ENCODE data around the gene DEF6.
"Not testable (repeated sequence)": the region's sequence is repeated elsewhere in the genome, so short reads cannot be mapped to it uniquely, and the experiment has no call there.

DEF6 gene

GRCh38 chr6:35280903-35281302, 16.7 kb upstream of the DEF6 start:
- no peak for DNase-seq (ENCODE audit: low spot score)

GRCh38 chr6:35282472-35282871, 15.1 kb upstream of the DEF6 start:
- no peak for DNase-seq (ENCODE audit: low spot score)

GRCh38 chr6:35283361-35283760, 14.3 kb upstream of the DEF6 start:
- no peak for DNase-seq (ENCODE audit: low spot score)

- DNase-seq (ENCODE audit: low spot score): no peak
Measured at GRCh38 chr6:35287671-35288396, 9.8 kb upstream of the DEF6 start.

- no peak for DNase-seq (ENCODE audit: low spot score)
Measured at GRCh38 chr6:35288834-35289233, 8.8 kb upstream of the DEF6 start.

- DNase-seq (ENCODE audit: low spot score): no peak
Measured at GRCh38 chr6:35291491-35291890, 6.1 kb upstream of the DEF6 start.

GRCh38 chr6:35292494-35292893, 5.1 kb upstream of the DEF6 start:
- no peak for DNase-seq (ENCODE audit: low spot score)

- DNase-seq (ENCODE audit: low spot score): no peak
Measured at GRCh38 chr6:35293681-35294080, 3.9 kb upstream of the DEF6 start.

GRCh38 chr6:35294308-35294945, 3.2 kb upstream of the DEF6 start:
- no peak for DNase-seq (ENCODE audit: low spot score)

- DNase-seq (ENCODE audit: low spot score): no peak
Measured at GRCh38 chr6:35295036-35295435, 2.6 kb upstream of the DEF6 start.

GRCh38 chr6:35295521-35296315, 1.9 kb upstream of the DEF6 start:
- DNase-seq (ENCODE audit: low spot score): no peak

GRCh38 chr6:35296931-35297600, 552 bp upstream of the DEF6 start:
- DNase-seq (ENCODE audit: low spot score): no peak

- no peak for DNase-seq (ENCODE audit: low spot score)
Measured at GRCh38 chr6:35298625-35299140, 1.1 kb downstream of the DEF6 start.

- DNase-seq (ENCODE audit: low spot score): no peak
Measured at GRCh38 chr6:35299674-35300073, 2.1 kb downstream of the DEF6 start.

- no peak for DNase-seq (ENCODE audit: low spot score)
Measured at GRCh38 chr6:35300848-35301247, 3.2 kb downstream of the DEF6 start.

GRCh38 chr6:35302604-35303241, 5.1 kb downstream of the DEF6 start:
- DNase-seq (ENCODE audit: low spot score): no peak

- no peak for DNase-seq (ENCODE audit: low spot score)
Measured at GRCh38 chr6:35304299-35304698, 6.7 kb downstream of the DEF6 start.

- DNase-seq (ENCODE audit: low spot score): no peak
Measured at GRCh38 chr6:35305117-35305516, 7.5 kb downstream of the DEF6 start.

GRCh38 chr6:35307138-35307537, 9.5 kb downstream of the DEF6 start:
- DNase-seq (ENCODE audit: low spot score): not testable (repeated sequence)

GRCh38 chr6:35308543-35308942, 10.9 kb downstream of the DEF6 start:
- not testable (repeated sequence) for DNase-seq (ENCODE audit: low spot score)

- no peak for DNase-seq (ENCODE audit: low spot score)
Measured at GRCh38 chr6:35309611-35310264, 12.1 kb downstream of the DEF6 start.
